Measurements from ENCODE around the gene INHBE.
"Not testable (repeated sequence)": the region's sequence is repeated elsewhere in the genome, so short reads cannot be mapped to it uniquely, and the experiment has no call there.

The INHBE gene

GRCh38 chr12:57481671-57482070 lies 26.6 kb downstream of the INHBE start:
- in situ Hi-C loops (cut with HindIII; ENCODE audit: low pct_ligation_motif_present, low pct_unique_long_range_greater_than_20kb, low sequenced_read_pairs): no loop called here
- DNase-seq: no peak

GRCh38 chr12:57483466-57483865 lies 28.4 kb downstream of the INHBE start:
- in situ Hi-C loops (cut with HindIII; ENCODE audit: low pct_ligation_motif_present, low pct_unique_long_range_greater_than_20kb, low sequenced_read_pairs): no loop called here
- DNase-seq: peak; percentile 89

- DNase-seq: no peak
- in situ Hi-C loops (cut with HindIII; ENCODE audit: low pct_ligation_motif_present, low pct_unique_long_range_greater_than_20kb, low sequenced_read_pairs): no loop called here
Measured at GRCh38 chr12:57485695-57486094, 30.6 kb downstream of the INHBE start.

- in situ Hi-C loops (cut with HindIII; ENCODE audit: low pct_ligation_motif_present, low pct_unique_long_range_greater_than_20kb, low sequenced_read_pairs): no loop called here
- no peak for DNase-seq
Measured at GRCh38 chr12:57487055-57487596, 32.0 kb downstream of the INHBE start.

- in situ Hi-C loops (cut with HindIII; ENCODE audit: low pct_ligation_motif_present, low pct_unique_long_range_greater_than_20kb, low sequenced_read_pairs): no loop called here
- DNase-seq: peak; percentile 100
Measured at GRCh38 chr12:57487597-57488401, 32.7 kb downstream of the INHBE start, which contains the start of gene MARS1. TSS of gene MARS1 (plus strand) at chr12:57488068. CDS start at chr12:57488091, 23 bp downstream.

- in situ Hi-C loops (cut with HindIII; ENCODE audit: low pct_ligation_motif_present, low pct_unique_long_range_greater_than_20kb, low sequenced_read_pairs): no loop called here
- no peak for DNase-seq
Measured at GRCh38 chr12:57488402-57489156, 33.5 kb downstream of the INHBE start.

- no peak for DNase-seq
- in situ Hi-C loops (cut with HindIII; ENCODE audit: low pct_ligation_motif_present, low pct_unique_long_range_greater_than_20kb, low sequenced_read_pairs): no loop called here
Measured at GRCh38 chr12:57489157-57489641, 34.1 kb downstream of the INHBE start.

- in situ Hi-C loops (cut with HindIII; ENCODE audit: low pct_ligation_motif_present, low pct_unique_long_range_greater_than_20kb, low sequenced_read_pairs): no loop called here
- DNase-seq: no peak
Measured at GRCh38 chr12:57490126-57490525, 35.0 kb downstream of the INHBE start.

- peak; percentile 41 for DNase-seq
- in situ Hi-C loops (cut with HindIII; ENCODE audit: low pct_ligation_motif_present, low pct_unique_long_range_greater_than_20kb, low sequenced_read_pairs): no loop called here
Measured at GRCh38 chr12:57491393-57492280, 36.5 kb downstream of the INHBE start.

- not testable (repeated sequence) for DNase-seq
Measured at GRCh38 chr12:57495051-57495701, 40.1 kb downstream of the INHBE start.

GRCh38 chr12:57496822-57497221 lies 41.7 kb downstream of the INHBE start:
- in situ Hi-C loops (cut with HindIII; ENCODE audit: low pct_ligation_motif_present, low pct_unique_long_range_greater_than_20kb, low sequenced_read_pairs): no loop called here
- no peak for DNase-seq

More at GRCh38 chr12:57495051-57495701, 40.1 kb downstream of the INHBE start:
- in situ Hi-C loops (cut with HindIII; ENCODE audit: low pct_ligation_motif_present, low pct_unique_long_range_greater_than_20kb, low sequenced_read_pairs): not testable (repeated sequence)

GRCh38 chr12:57497223-57498131 lies 42.4 kb downstream of the INHBE start:
- in situ Hi-C loops (cut with HindIII; ENCODE audit: low pct_ligation_motif_present, low pct_unique_long_range_greater_than_20kb, low sequenced_read_pairs): no loop called here
- no peak for DNase-seq

GRCh38 chr12:57498132-57498502 lies 43.0 kb downstream of the INHBE start:
- no peak for DNase-seq
- in situ Hi-C loops (cut with HindIII; ENCODE audit: low pct_ligation_motif_present, low pct_unique_long_range_greater_than_20kb, low sequenced_read_pairs): no loop called here

- in situ Hi-C loops (cut with HindIII; ENCODE audit: low pct_ligation_motif_present, low pct_unique_long_range_greater_than_20kb, low sequenced_read_pairs): no loop called here
- DNase-seq: no peak
Measured at GRCh38 chr12:57498571-57498970, 43.5 kb downstream of the INHBE start.

GRCh38 chr12:57500213-57500612 lies 45.1 kb downstream of the INHBE start:
- in situ Hi-C loops (cut with HindIII; ENCODE audit: low pct_ligation_motif_present, low pct_unique_long_range_greater_than_20kb, low sequenced_read_pairs): no loop called here
- no peak for DNase-seq

- in situ Hi-C loops (cut with HindIII; ENCODE audit: low pct_ligation_motif_present, low pct_unique_long_range_greater_than_20kb, low sequenced_read_pairs); DNase-seq: not testable (repeated sequence)
Measured at GRCh38 chr12:57502311-57502969, 47.3 kb downstream of the INHBE start.
